ENCODE measurements around the gene AGPAT4.

DNA sequence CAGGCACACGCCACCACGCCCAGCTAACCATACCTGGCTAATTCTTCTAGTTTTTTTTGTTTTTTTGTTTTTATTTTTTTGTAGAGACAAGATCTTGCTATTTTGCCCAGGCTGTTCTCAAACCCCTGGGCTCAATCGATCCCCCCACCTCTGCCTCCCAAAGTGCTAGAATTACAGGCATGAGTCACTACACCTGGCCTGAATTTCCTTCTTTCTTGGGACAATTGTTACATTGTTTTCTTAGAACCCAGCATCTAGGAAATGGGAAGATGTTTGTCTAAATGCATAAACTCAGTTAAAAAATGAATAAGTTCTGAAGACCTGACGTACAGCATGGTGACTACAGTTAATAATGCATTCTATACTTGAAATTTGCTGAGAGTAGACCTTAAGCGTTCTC is 10.8 kb upstream of the AGPAT4 start:
- TF ChIP-seq POLR2AphosphoS5 (IDR thresholded peaks at IDR 0.05; ENCODE audit: borderline replicate concordance, low read depth, low read length) (no peak), EZH2 (IDR thresholded peaks at IDR 0.05) (no peak), FOXP2 (optimal IDR thresholded peaks at IDR 0.05; ENCODE audit: control extremely low read depth, extremely low read length, insufficient read depth) (no peak)

Measured in SK-N-MC (cell line).